ENCODE measurements around the gene TOMM40L.

TOMM40L gene

GRCh38 chr1:161225178-161225533, 704 bp upstream of the TOMM40L start:
- Histone ChIP-seq H3K4me3 (ENCODE audit: low read depth in 1 of 2, low read length in 2 of 2) (peak overlapping the region in 1 of 2 donors; percentile 18), H3K9me3 (ENCODE audit: control insufficient read depth in 1 of 2, low read length in 2 of 2) (no peaks in the 10 kb centered on the region), H3K27me3 (ENCODE audit: low read depth, low read length) (no peaks in the 10 kb centered on the region), H3K27ac (ENCODE audit: low read length) (peak overlapping the region; percentile 73), H3K36me3 (ENCODE audit: control insufficient read depth in 1 of 2, insufficient read depth in 2 of 2, low read length in 2 of 2) (peaks cover 20% of the 10 kb centered on the region in 2 donors), H3K4me1 (ENCODE audit: control insufficient read depth in 1 of 2, insufficient read depth in 2 of 2, low read length in 2 of 2) (peaks cover 16 to 25% of the 10 kb centered on the region in 2 donors)

- H3K27me3 ChIP-seq (ENCODE audit: low read depth, low read length): no peaks in the 10 kb centered on the region
- H3K4me1 ChIP-seq (ENCODE audit: control insufficient read depth in 1 of 2, insufficient read depth in 2 of 2, low read length in 2 of 2): peaks cover 16 to 25% of the 10 kb centered on the region in 2 donors
- H3K27ac ChIP-seq (ENCODE audit: low read length): peak overlapping the region; percentile 84
- H3K4me3 ChIP-seq (ENCODE audit: low read depth in 1 of 2, low read length in 2 of 2): peak overlapping the region; percentile 75 to 94
- peaks cover 23 to 27% of the 10 kb centered on the region in 2 donors for H3K36me3 ChIP-seq (ENCODE audit: control insufficient read depth in 1 of 2, insufficient read depth in 2 of 2, low read length in 2 of 2)
- H3K9me3 ChIP-seq (ENCODE audit: control insufficient read depth in 1 of 2, low read length in 2 of 2): no peaks in the 10 kb centered on the region
Measured at GRCh38 chr1:161226320-161226711, 456 bp downstream of the TOMM40L start.

GRCh38 chr1:161226759-161227158, 899 bp downstream of the TOMM40L start:
- H3K4me1 ChIP-seq (ENCODE audit: control insufficient read depth in 1 of 2, insufficient read depth in 2 of 2, low read length in 2 of 2): peaks cover 16 to 25% of the 10 kb centered on the region in 2 donors
- no peaks in the 10 kb centered on the region for H3K27me3 ChIP-seq (ENCODE audit: low read depth, low read length)
- peak overlapping the region; percentile 84 for H3K27ac ChIP-seq (ENCODE audit: low read length)
- H3K4me3 ChIP-seq (ENCODE audit: low read depth in 1 of 2, low read length in 2 of 2): peak overlapping the region; percentile 75 to 94
- peaks cover 23 to 27% of the 10 kb centered on the region in 2 donors for H3K36me3 ChIP-seq (ENCODE audit: control insufficient read depth in 1 of 2, insufficient read depth in 2 of 2, low read length in 2 of 2)
- no peaks in the 10 kb centered on the region for H3K9me3 ChIP-seq (ENCODE audit: control insufficient read depth in 1 of 2, low read length in 2 of 2)

- H3K27me3 ChIP-seq (ENCODE audit: low read depth, low read length): no peaks in the 10 kb centered on the region
- H3K4me3 ChIP-seq (ENCODE audit: low read depth in 1 of 2, low read length in 2 of 2): peak overlapping the region; percentile 75 to 94
Measured at GRCh38 chr1:161227196-161227871, 1.5 kb downstream of the TOMM40L start.

GRCh38 chr1:161228032-161228431, 2.2 kb downstream of the TOMM40L start:
- peak overlapping the region in 1 of 2 donors; percentile 75 for H3K4me3 ChIP-seq (ENCODE audit: low read depth in 1 of 2, low read length in 2 of 2)
- peak overlapping the region; percentile 9 for H3K27ac ChIP-seq (ENCODE audit: low read length)
- peaks cover 16 to 25% of the 10 kb centered on the region in 2 donors for H3K4me1 ChIP-seq (ENCODE audit: control insufficient read depth in 1 of 2, insufficient read depth in 2 of 2, low read length in 2 of 2)

More at GRCh38 chr1:161227196-161227871, 1.5 kb downstream of the TOMM40L start:
- H3K27ac ChIP-seq (ENCODE audit: low read length): peak overlapping the region; percentile 84
- no peaks in the 10 kb centered on the region for H3K9me3 ChIP-seq (ENCODE audit: control insufficient read depth in 1 of 2, low read length in 2 of 2)
- peaks cover 16 to 25% of the 10 kb centered on the region in 2 donors for H3K4me1 ChIP-seq (ENCODE audit: control insufficient read depth in 1 of 2, insufficient read depth in 2 of 2, low read length in 2 of 2)
- H3K36me3 ChIP-seq (ENCODE audit: control insufficient read depth in 1 of 2, insufficient read depth in 2 of 2, low read length in 2 of 2): peaks cover 23 to 27% of the 10 kb centered on the region in 2 donors

GRCh38 chr1:161229896-161230295, 4.0 kb downstream of the TOMM40L start:
- Histone ChIP-seq H3K4me1 (ENCODE audit: control insufficient read depth in 1 of 2, insufficient read depth in 2 of 2, low read length in 2 of 2) (peaks cover 16 to 25% of the 10 kb centered on the region in 2 donors), H3K4me3 (ENCODE audit: low read depth in 1 of 2, low read length in 2 of 2) (no peak overlapping the region), H3K27ac (ENCODE audit: low read length) (no peak overlapping the region), H3K36me3 (ENCODE audit: control insufficient read depth in 1 of 2, insufficient read depth in 2 of 2, low read length in 2 of 2) (peaks cover 23 to 27% of the 10 kb centered on the region in 2 donors), H3K27me3 (ENCODE audit: low read depth, low read length) (no peaks in the 10 kb centered on the region), H3K9me3 (ENCODE audit: control insufficient read depth in 1 of 2, low read length in 2 of 2) (no peaks in the 10 kb centered on the region)

More at GRCh38 chr1:161228032-161228431, 2.2 kb downstream of the TOMM40L start:
- peaks cover 23 to 27% of the 10 kb centered on the region in 2 donors for H3K36me3 ChIP-seq (ENCODE audit: control insufficient read depth in 1 of 2, insufficient read depth in 2 of 2, low read length in 2 of 2)
- H3K9me3 ChIP-seq (ENCODE audit: control insufficient read depth in 1 of 2, low read length in 2 of 2): no peaks in the 10 kb centered on the region
- H3K27me3 ChIP-seq (ENCODE audit: low read depth, low read length): no peaks in the 10 kb centered on the region

GRCh38 chr1:161230762-161231161, 4.9 kb downstream of the TOMM40L start:
- Histone ChIP-seq H3K9me3 (ENCODE audit: control insufficient read depth in 1 of 2, low read length in 2 of 2) (no peaks in the 10 kb centered on the region), H3K27ac (ENCODE audit: low read length) (no peak overlapping the region), H3K27me3 (ENCODE audit: low read depth, low read length) (no peaks in the 10 kb centered on the region), H3K36me3 (ENCODE audit: control insufficient read depth in 1 of 2, insufficient read depth in 2 of 2, low read length in 2 of 2) (peaks cover 23 to 27% of the 10 kb centered on the region in 2 donors), H3K4me3 (ENCODE audit: low read depth in 1 of 2, low read length in 2 of 2) (no peak overlapping the region), H3K4me1 (ENCODE audit: control insufficient read depth in 1 of 2, insufficient read depth in 2 of 2, low read length in 2 of 2) (peaks cover 10 to 19% of the 10 kb centered on the region in 2 donors)

GRCh38 chr1:161233102-161233501, 7.2 kb downstream of the TOMM40L start:
- no peak overlapping the region for H3K27ac ChIP-seq (ENCODE audit: low read length)
- H3K9me3 ChIP-seq (ENCODE audit: control insufficient read depth in 1 of 2, low read length in 2 of 2): no peaks in the 10 kb centered on the region
- no peaks in the 10 kb centered on the region for H3K27me3 ChIP-seq (ENCODE audit: low read depth, low read length)
- no peaks in the 10 kb centered on the region for H3K4me1 ChIP-seq (ENCODE audit: control insufficient read depth in 1 of 2, insufficient read depth in 2 of 2, low read length in 2 of 2)
- peaks cover 23 to 26% of the 10 kb centered on the region in 2 donors for H3K36me3 ChIP-seq (ENCODE audit: control insufficient read depth in 1 of 2, insufficient read depth in 2 of 2, low read length in 2 of 2)
- H3K4me3 ChIP-seq (ENCODE audit: low read depth in 1 of 2, low read length in 2 of 2): no peak overlapping the region

GRCh38 chr1:161235957-161236775, 10.3 kb downstream of the TOMM40L start:
- no peaks in the 10 kb centered on the region for H3K36me3 ChIP-seq (ENCODE audit: control insufficient read depth in 1 of 2, insufficient read depth in 2 of 2, low read length in 2 of 2)
- no peak overlapping the region for H3K4me3 ChIP-seq (ENCODE audit: low read depth in 1 of 2, low read length in 2 of 2)

GRCh38 chr1:161238039-161238473, 12.2 kb downstream of the TOMM40L start, which contains the start of gene NR1I3:
Gene NR1I3, minus strand, starts transcription at chr1:161238203. Its CDS starts 1,638 bp downstream, at chr1:161236565.
- H3K27me3 ChIP-seq (ENCODE audit: low read depth, low read length): no peaks in the 10 kb centered on the region
- no peak within 1 kb of the TSS for H3K27ac ChIP-seq (ENCODE audit: low read length)
- no peaks in the 10 kb centered on the region for H3K36me3 ChIP-seq (ENCODE audit: control insufficient read depth in 1 of 2, insufficient read depth in 2 of 2, low read length in 2 of 2)
- no peak within 1 kb of the TSS for H3K4me3 ChIP-seq (ENCODE audit: low read depth in 1 of 2, low read length in 2 of 2)
- no peaks in the 10 kb centered on the region for H3K9me3 ChIP-seq (ENCODE audit: control insufficient read depth in 1 of 2, low read length in 2 of 2)
- no peaks in the 10 kb centered on the region for H3K4me1 ChIP-seq (ENCODE audit: control insufficient read depth in 1 of 2, insufficient read depth in 2 of 2, low read length in 2 of 2)

More at GRCh38 chr1:161235957-161236775, 10.3 kb downstream of the TOMM40L start:
- no peaks in the 10 kb centered on the region for H3K27me3 ChIP-seq (ENCODE audit: low read depth, low read length)
- no peak overlapping the region for H3K27ac ChIP-seq (ENCODE audit: low read length)
- H3K9me3 ChIP-seq (ENCODE audit: control insufficient read depth in 1 of 2, low read length in 2 of 2): no peaks in the 10 kb centered on the region
- H3K4me1 ChIP-seq (ENCODE audit: control insufficient read depth in 1 of 2, insufficient read depth in 2 of 2, low read length in 2 of 2): no peaks in the 10 kb centered on the region

GRCh38 chr1:161241682-161242081, 15.8 kb downstream of the TOMM40L start:
- no peaks in the 10 kb centered on the region for H3K9me3 ChIP-seq (ENCODE audit: control insufficient read depth in 1 of 2, low read length in 2 of 2)
- H3K27me3 ChIP-seq (ENCODE audit: low read depth, low read length): no peaks in the 10 kb centered on the region
- H3K27ac ChIP-seq (ENCODE audit: low read length): no peak overlapping the region
- H3K4me1 ChIP-seq (ENCODE audit: control insufficient read depth in 1 of 2, insufficient read depth in 2 of 2, low read length in 2 of 2): no peaks in the 10 kb centered on the region
- H3K4me3 ChIP-seq (ENCODE audit: low read depth in 1 of 2, low read length in 2 of 2): no peak overlapping the region
- H3K36me3 ChIP-seq (ENCODE audit: control insufficient read depth in 1 of 2, insufficient read depth in 2 of 2, low read length in 2 of 2): no peaks in the 10 kb centered on the region
